ENCODE data around the gene LZTS3. TPM values are rescaled to one million over a fixed set of nuclear protein-coding genes. Genes with fewer than 3 reads are reported as not detected.
"Not testable (repeated sequence)": the region's sequence is repeated elsewhere in the genome, so short reads cannot be mapped to it uniquely, and the experiment has no call there.

The LZTS3 gene
- total and polyA plus RNA-seq, 8 donors: 5.3 to 36.6 (median 17.1) TPM

DNA sequence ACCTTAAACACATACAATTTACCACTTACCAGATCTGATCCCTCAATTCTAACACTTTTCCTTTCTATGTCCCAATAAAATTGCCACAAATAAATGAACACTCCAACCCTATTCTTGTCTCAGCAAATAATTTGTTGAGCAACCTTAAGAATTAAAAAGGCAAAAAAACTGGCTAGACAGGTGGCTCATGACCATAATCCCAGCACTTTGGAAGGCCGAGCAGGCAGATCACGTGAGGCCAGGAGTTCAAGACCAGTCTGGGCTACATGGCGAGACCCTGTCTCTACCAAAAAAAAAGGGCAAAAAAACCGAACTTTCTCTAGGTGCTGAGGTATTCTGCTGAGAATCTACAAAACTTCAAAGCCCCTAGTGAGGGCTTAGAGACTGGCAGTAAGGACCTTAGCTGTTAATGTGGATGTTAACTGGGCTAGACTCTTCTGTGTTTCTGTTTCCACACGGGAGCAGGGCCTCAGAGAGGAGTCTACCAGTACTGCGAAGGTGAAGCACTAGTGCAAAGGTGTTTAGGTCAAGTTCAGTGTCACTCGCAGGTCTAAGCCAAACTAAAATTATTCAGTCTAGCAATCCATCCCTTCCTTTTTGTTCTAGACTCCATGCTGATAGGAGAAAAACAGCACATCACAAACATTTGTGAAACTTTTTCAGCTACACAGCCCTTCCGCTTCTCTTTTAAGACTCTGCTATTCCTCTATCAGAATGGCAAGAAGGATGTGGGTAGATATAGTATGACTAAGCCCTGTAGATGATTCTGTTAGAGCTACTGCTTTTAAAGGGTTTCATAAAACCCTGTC, 16.3 kb downstream of the LZTS3 start:
- Histone ChIP-seq H3K4me1 (peaks cover 31 to 74% (median 53%) of the 10 kb centered on the region in 4 donors), H3K27me3 (no peaks in the 10 kb centered on the region), H3K4me3 (peak overlapping the region in 1 of 4 donors; percentile 81), H3K27ac (peak overlapping the region in 3 of 5 donors; percentile 3 to 91 (median 27)), H3K36me3 (peaks cover 0 to 29% (median 17%) of the 10 kb centered on the region in 4 donors), H3K9me3 (no peaks in the 10 kb centered on the region)
- peak in 1 of 2 donors; percentile 11 for DNase-seq
- intact Hi-C loops (cut with DNase I; ENCODE audit: low total_unique reads): no loop called here
- WGBS, 5 donors: 39 to 61% (median 48%) methylated on average over 7 to 8 of the region's 8 CpGs
- no peak for TF ChIP-seq POLR2AphosphoS5 (IDR thresholded peaks at IDR 0.05)
- no peak for TF ChIP-seq EP300 (IDR thresholded peaks at IDR 0.05)
- no peak for TF ChIP-seq POLR2A (IDR thresholded peaks at IDR 0.05)
- TF ChIP-seq, protein P1, sequence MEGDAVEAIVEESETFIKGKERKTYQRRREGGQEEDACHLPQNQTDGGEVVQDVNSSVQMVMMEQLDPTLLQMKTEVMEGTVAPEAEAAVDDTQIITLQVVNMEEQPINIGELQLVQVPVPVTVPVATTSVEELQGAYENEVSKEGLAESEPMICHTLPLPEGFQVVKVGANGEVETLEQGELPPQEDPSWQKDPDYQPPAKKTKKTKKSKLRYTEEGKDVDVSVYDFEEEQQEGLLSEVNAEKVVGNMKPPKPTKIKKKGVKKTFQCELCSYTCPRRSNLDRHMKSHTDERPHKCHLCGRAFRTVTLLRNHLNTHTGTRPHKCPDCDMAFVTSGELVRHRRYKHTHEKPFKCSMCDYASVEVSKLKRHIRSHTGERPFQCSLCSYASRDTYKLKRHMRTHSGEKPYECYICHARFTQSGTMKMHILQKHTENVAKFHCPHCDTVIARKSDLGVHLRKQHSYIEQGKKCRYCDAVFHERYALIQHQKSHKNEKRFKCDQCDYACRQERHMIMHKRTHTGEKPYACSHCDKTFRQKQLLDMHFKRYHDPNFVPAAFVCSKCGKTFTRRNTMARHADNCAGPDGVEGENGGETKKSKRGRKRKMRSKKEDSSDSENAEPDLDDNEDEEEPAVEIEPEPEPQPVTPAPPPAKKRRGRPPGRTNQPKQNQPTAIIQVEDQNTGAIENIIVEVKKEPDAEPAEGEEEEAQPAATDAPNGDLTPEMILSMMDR (IDR thresholded peaks at IDR 0.05): no peak

DNA sequence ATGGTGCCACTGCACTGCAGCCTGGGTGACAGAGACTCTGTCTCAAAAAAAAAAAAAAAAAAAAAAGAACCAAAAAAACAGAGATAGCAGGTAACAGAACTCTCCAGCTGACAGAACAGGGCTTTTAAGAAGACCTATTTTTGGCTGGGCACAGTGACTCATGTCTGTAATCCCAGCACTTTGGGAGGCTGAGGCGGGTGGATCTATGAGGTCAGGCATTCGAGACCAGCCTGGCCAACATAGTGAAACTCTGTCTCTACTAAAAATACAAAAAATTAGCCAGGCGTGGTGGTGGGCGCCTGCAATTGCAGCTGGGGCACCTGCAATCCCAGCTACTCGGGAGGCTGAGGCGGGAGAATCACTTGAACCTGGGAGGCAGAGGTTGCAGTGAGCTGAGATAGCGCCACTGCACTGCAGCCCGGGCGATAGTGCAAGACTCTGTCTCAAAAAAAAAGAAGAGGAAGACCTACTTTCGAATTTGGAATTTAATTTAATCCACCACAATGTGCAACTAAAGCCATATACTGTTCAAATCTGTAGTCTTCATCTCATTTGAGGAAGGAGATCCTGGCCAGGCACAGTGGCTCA, 21.2 kb downstream of the LZTS3 start:
- H3K4me3 ChIP-seq; H3K9me3 ChIP-seq; H3K27ac ChIP-seq; H3K27me3 ChIP-seq; DNase-seq; intact Hi-C loops (cut with DNase I; ENCODE audit: low total_unique reads): not testable (repeated sequence)
- WGBS, 5 donors: 82 to 96% (median 88%) methylated on average over 10 of the region's 10 CpGs
- Histone ChIP-seq H3K4me1 (peaks cover 16 to 75% (median 44%) of the 10 kb centered on the region in 4 donors), H3K36me3 (peaks cover 9 to 67% (median 47%) of the 10 kb centered on the region in 4 donors)

- Histone ChIP-seq H3K4me1 (peaks cover 6 to 63% (median 37%) of the 10 kb centered on the region in 4 donors), H3K4me3 (no peak overlapping the region), H3K36me3 (peaks cover 15 to 77% (median 59%) of the 10 kb centered on the region in 4 donors), H3K27me3 (no peaks in the 10 kb centered on the region), H3K27ac (no peak overlapping the region), H3K9me3 (no peaks in the 10 kb centered on the region)
- no peak for DNase-seq
- intact Hi-C loops (cut with DNase I; ENCODE audit: low total_unique reads): no loop called here
- TF ChIP-seq EP300 (IDR thresholded peaks at IDR 0.05): no peak
- no peak for TF ChIP-seq POLR2AphosphoS5 (IDR thresholded peaks at IDR 0.05)
- TF ChIP-seq POLR2A (IDR thresholded peaks at IDR 0.05): no peak
- TF ChIP-seq, protein P1 (IDR thresholded peaks at IDR 0.05): no peak
These were observed 22.4 kb downstream of the LZTS3 start for GRCh38 chr20:3150908-3151307.

DNA sequence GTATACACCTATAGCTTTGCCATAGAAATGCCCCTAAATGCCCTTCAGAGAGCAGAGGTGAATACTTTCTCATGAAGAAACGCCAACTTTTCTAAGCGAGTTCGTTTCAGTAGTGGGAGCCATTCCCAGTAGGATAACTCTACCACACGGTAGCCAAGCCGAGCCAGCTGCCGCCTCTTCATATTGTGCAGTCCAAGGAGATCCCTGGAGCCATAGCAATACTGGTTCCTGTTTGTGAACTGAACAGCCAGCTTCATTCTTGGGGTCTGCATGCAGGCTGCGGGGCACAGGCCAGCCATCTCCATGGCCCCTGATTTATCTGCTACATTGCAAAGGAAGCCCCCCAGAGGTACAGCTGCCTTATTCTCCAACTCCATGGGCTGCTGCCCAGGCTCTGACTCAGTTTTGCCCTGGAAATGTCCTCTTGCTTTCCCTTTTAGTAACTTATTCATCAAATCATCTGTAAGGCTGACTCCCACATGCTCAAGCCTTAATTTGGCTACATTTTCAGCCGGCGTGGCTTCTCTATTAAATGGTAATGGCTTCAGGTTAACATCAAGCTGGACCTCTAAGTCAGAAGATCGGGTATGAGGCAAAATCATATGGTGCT, 26.5 kb downstream of the LZTS3 start:
- no peak for DNase-seq
- TF ChIP-seq EP300 (IDR thresholded peaks at IDR 0.05) (no peak), POLR2A (IDR thresholded peaks at IDR 0.05) (no peak), POLR2AphosphoS5 (IDR thresholded peaks at IDR 0.05) (no peak)
- TF ChIP-seq, protein P1 (IDR thresholded peaks at IDR 0.05): no peak
- H3K4me3 ChIP-seq: no peak overlapping the region
- no peak overlapping the region for H3K27ac ChIP-seq
- 88 to 95% (median 92%) methylated on average over 10 of the region's 10 CpGs for WGBS, 5 donors
- H3K36me3 ChIP-seq: peaks cover 15 to 57% (median 48%) of the 10 kb centered on the region in 4 donors
- intact Hi-C loops (cut with DNase I; ENCODE audit: low total_unique reads): no loop called here
- no peaks in the 10 kb centered on the region for H3K9me3 ChIP-seq
- peaks cover under 1 to 28% (median 16%) of the 10 kb centered on the region in 4 donors for H3K4me1 ChIP-seq
- no peaks in the 10 kb centered on the region for H3K27me3 ChIP-seq
